GM23338 (cell line): ENCODE data around the gene S100A6. TPM values are rescaled to one million over a fixed set of nuclear protein-coding genes. Genes with fewer than 3 reads are reported as not detected.

Experiments used
- ATAC-seq: fragments of 200-7000 bp; cut with Tn5 transposase; 3 replicates; pipeline ENCODE4 v1.9.1; 2020
- DNase-seq: peaks from one replicate; pipeline ENCODE4 v3.0.0-alpha.2; 2015; ENCODE audit warnings: low spot score
- H2AFZ ChIP-seq: fragments of 200-600 bp; sonication (generic); 2 replicates; pipeline ENCODE4 v1.8.0; 2016; ENCODE audit warnings: antibody characterized with exemption, mild to moderate bottlenecking, moderate library complexity
- H3F3A ChIP-seq: fragments of 200-600 bp; sonication (generic); replicated peaks from 2 replicates; pipeline ENCODE4 v1.8.0; 2017; ENCODE audit warnings: antibody characterized with exemption, mixed run types, low read depth
- H3K27ac ChIP-seq: fragments of 200-600 bp; sonication (generic); 2 replicates; pipeline ENCODE4 v1.6.1; 2016; ENCODE audit warnings: low read depth
- H3K27me3 ChIP-seq: fragments of 200-600 bp; sonication (generic); 2 replicates; pipeline ENCODE4 v1.8.0; 2016; ENCODE audit warnings: mild to moderate bottlenecking, mixed run types, moderate library complexity; ENCODE audit not compliant: insufficient read depth
- H3K36me3 ChIP-seq: fragments of 200-600 bp; sonication (generic); 2 replicates; pipeline ENCODE4 v1.8.0; 2016; ENCODE audit warnings: mild to moderate bottlenecking; ENCODE audit not compliant: insufficient read depth
- H3K4me1 ChIP-seq: fragments of 200-600 bp; sonication (generic); 2 replicates; pipeline ENCODE4 v1.8.0; 2016; ENCODE audit warnings: mild to moderate bottlenecking, moderate library complexity; ENCODE audit not compliant: insufficient read depth
- H3K4me2 ChIP-seq: fragments of 200-600 bp; sonication (generic); 2 replicates; pipeline ENCODE4 v1.7.1; 2017; ENCODE audit warnings: mixed run types
- H3K4me3 ChIP-seq: fragments of 200-600 bp; sonication (generic); 2 replicates; pipeline ENCODE4 v1.6.1; 2016; ENCODE audit warnings: mixed run types
- H3K79me2 ChIP-seq: fragments of 200-600 bp; sonication (generic); replicated peaks from 2 replicates; pipeline ENCODE4 v1.8.0; 2017; ENCODE audit warnings: mild to moderate bottlenecking; ENCODE audit not compliant: insufficient read depth
- H3K9me2 ChIP-seq: fragments of 200-600 bp; sonication (generic); 2 replicates; pipeline ENCODE4 v1.8.0; 2017; ENCODE audit not compliant: insufficient read depth
- H4K20me1 ChIP-seq: fragments of 200-600 bp; sonication (generic); replicated peaks from 2 replicates; pipeline ENCODE4 v1.8.0; 2017; ENCODE audit warnings: mild to moderate bottlenecking; ENCODE audit not compliant: insufficient read depth
- H3K27ac Mint-ChIP-seq: 2 replicates; pipeline ENCODE4 v1.8.0; 2020; ENCODE audit warnings: inconsistent platforms, mild to moderate bottlenecking, moderate library complexity, mixed read lengths
- H3K27me3 Mint-ChIP-seq: 3 replicates; pipeline ENCODE4 v1.8.0; 2022; ENCODE audit warnings: low read depth, mild to moderate bottlenecking, moderate library complexity, mixed read lengths, inconsistent platforms; ENCODE audit not compliant: insufficient read depth, poor library complexity
- H3K36me3 Mint-ChIP-seq: 3 replicates; pipeline ENCODE4 v1.8.0; 2021; ENCODE audit warnings: low read depth, mild to moderate bottlenecking, inconsistent platforms, moderate library complexity, mixed read lengths
- H3K4me1 Mint-ChIP-seq: 3 replicates; pipeline ENCODE4 v1.8.0; 2020; ENCODE audit warnings: mild to moderate bottlenecking, inconsistent platforms, mixed read lengths
- H3K4me3 Mint-ChIP-seq: 3 replicates; pipeline ENCODE4 v1.8.0; 2021; ENCODE audit warnings: moderate library complexity, mild to moderate bottlenecking, inconsistent platforms, mixed read lengths
- H3K9me3 Mint-ChIP-seq: 3 replicates; pipeline ENCODE4 v1.8.0; 2020; ENCODE audit warnings: moderate library complexity, mild to moderate bottlenecking, inconsistent platforms, mixed read lengths
- CTCF ChIP-seq, 2 experiments: fragments of 200-600 bp in 1 of 2; sonication (generic) in 1 of 2; conservative IDR thresholded peaks; 2 replicates each; pipeline versions ENCODE4 v1.5.1 to v1.6.1; 2016 to 2017; ENCODE audit warnings: antibody characterized with exemption in 2 of 2, low read depth in 2 of 2, mild to moderate bottlenecking in 2 of 2, moderate library complexity in 1 of 2
- ETS1 ChIP-seq: IDR thresholded peaks from 2 replicates; pipeline ENCODE4 v1.6.1; 2016; ENCODE audit warnings: antibody characterized with exemption
- EZH2 ChIP-seq: fragments of 200-600 bp; sonication (generic); IDR thresholded peaks from one replicate; pipeline ENCODE4 v1.8.0; 2017; ENCODE audit warnings: antibody characterized with exemption, mild to moderate bottlenecking, low read depth; ENCODE audit not compliant: unreplicated experiment
- EZH2phosphoT487 ChIP-seq: fragments of 200-600 bp; sonication (generic); IDR thresholded peaks from one replicate; pipeline ENCODE4 v1.8.1; 2018; ENCODE audit warnings: antibody characterized with exemption; ENCODE audit not compliant: unreplicated experiment
- NANOG ChIP-seq: IDR thresholded peaks from 2 replicates; pipeline ENCODE4 v1.6.1; 2016; ENCODE audit warnings: antibody characterized with exemption, borderline replicate concordance
- STAT1 ChIP-seq: IDR thresholded peaks from one replicate; pipeline ENCODE4 v1.6.1; 2016; ENCODE audit warnings: antibody characterized with exemption; ENCODE audit not compliant: unreplicated experiment
- ZNF114 ChIP-seq: fragments of 250-450 bp; sonication (Bioruptor Pico); IDR thresholded peaks from 2 replicates; pipeline ENCODE4 v1.5.0; 2020; ENCODE audit warnings: mild to moderate bottlenecking, moderate library complexity
- ZNF462 ChIP-seq: fragments of 250-450 bp; sonication (Bioruptor Pico); IDR thresholded peaks from 2 replicates; pipeline ENCODE4 v1.5.0; 2020; ENCODE audit warnings: mild to moderate bottlenecking, moderate library complexity
- polyA plus RNA-seq: library from polyadenylated mRNA; unstranded; fragments of >200 nt; fragmentation: Nextera tagmentation; extraction: Ambion mirVana; gene quantifications from 2 replicates; pipeline ENCODE4 v1.2.1, GENCODE V29; 2016
- total RNA-seq: library from RNA; depleted of rRNA; stranded (reverse); fragments of >200 nt; shearing (Covaris generic); gene quantifications from 2 replicates; pipeline ENCODE4 v1.2.3, GENCODE V29; 2014

S100A6 gene
- total and polyA plus RNA-seq, 2 experiments from 2014 or later, result 7.3 to 77.5 TPM

GRCh38 chr1:153560241-153560640, 24.4 kb upstream of the S100A6 start:
- no peaks in the 10 kb centered on the region for H3K79me2 ChIP-seq
- Mint-ChIP-seq H3K4me1 (peaks cover 3% of the 10 kb centered on the region), H3K36me3 (no peaks in the 10 kb centered on the region), H3K4me3 (no peak overlapping the region), H3K27me3 (peaks cover 3% of the 10 kb centered on the region), H3K27ac (peak overlapping the region; percentile 86; the same call in 1 of the 2 replicates), H3K9me3 (no peaks in the 10 kb centered on the region)
- DNase-seq, result no peak
- H3F3A ChIP-seq, result no peaks in the 10 kb centered on the region
- no peaks in the 10 kb centered on the region for H4K20me1 ChIP-seq
- TF ChIP-seq ETS1, result no peak
- no peak for TF ChIP-seq STAT1
- TF ChIP-seq EZH2phosphoT487, result no peak
- no peak for TF ChIP-seq NANOG
- no peak for TF ChIP-seq CTCF (conservative IDR thresholded peaks at IDR 0.05; ENCODE audit: low read depth in 2 of 2)
- TF ChIP-seq EZH2, result no peak
- no peak for TF ChIP-seq ZNF462 (CRISPR knock-in tag)
- no peak for TF ChIP-seq ZNF114 (CRISPR knock-in tag)
- no peak for ATAC-seq
- H3K4me2 ChIP-seq, result no peak overlapping the region
- H3K4me3 ChIP-seq, result no peak overlapping the region
- H3K27ac ChIP-seq, result no peak overlapping the region
- no peaks in the 10 kb centered on the region for H3K36me3 ChIP-seq
- no peak overlapping the region for H2AFZ ChIP-seq
- no peaks in the 10 kb centered on the region for H3K4me1 ChIP-seq
- no peaks in the 10 kb centered on the region for H3K9me2 ChIP-seq
- H3K27me3 ChIP-seq, result no peaks in the 10 kb centered on the region
